K562 (cell line): ENCODE measurements around the gene RASGEF1C. TPM values are rescaled to one million over a fixed set of nuclear protein-coding genes. Genes with fewer than 3 reads are reported as not detected.

Experiments
- CAMTA2 ChIP-seq: fragments of 250-450 bp; sonication (Bioruptor Pico); conservative IDR thresholded peaks from 2 replicates; pipeline ENCODE4 v1.5.1; 2022
- NR2C1 ChIP-seq, 2 experiments: fragments of 450-650 bp; IDR thresholded peaks; 2 replicates each; pipeline ENCODE4 v1.6.1; 2017; ENCODE audit warnings: mild to moderate bottlenecking in 2 of 2, antibody characterized with exemption in 1 of 2, inconsistent platforms in 1 of 2, missing compliant biosample characterization in 1 of 2, missing genetic modification characterization in 1 of 2
- PCBP2 ChIP-seq: fragments of 200-400 bp; formaldehyde crosslinking; IDR thresholded peaks from 2 replicates; pipeline ENCODE4 v1.6.1; 2018; ENCODE audit warnings: low read length, low read depth, mild to moderate bottlenecking, moderate library complexity; ENCODE audit not compliant: poor library complexity, severe bottlenecking
- TAF1 ChIP-seq: IDR thresholded peaks from 2 replicates; pipeline ENCODE4 v1.6.1; 2011; ENCODE audit warnings: mild to moderate bottlenecking, low read length, moderate library complexity; ENCODE audit not compliant: insufficient read depth, control insufficient read depth, severe bottlenecking; ENCODE audit errors: extremely low read depth
- polyA plus RNA-seq, 8 experiments: library from polyadenylated mRNA; depleted of rRNA in 4 of 8; stranded (reverse) in 5 of 8; unstranded in 3 of 8; fragments of >200 nt; fragmentation: Nextera tagmentation in 2 of 8; fragmentation: Illumina TruSeq in 1 of 8; extraction: Ambion mirVana in 2 of 8; extraction: Trizol in 1 of 8; gene quantifications; 2 replicates each; pipeline versions ENCODE4 v1.2.1 to v1.2.3, GENCODE V29; 2011 to 2014; ENCODE audit warnings: inconsistent platforms in 1 of 8, missing spikeins in 1 of 8
- total RNA-seq, 7 experiments: library from RNA; depleted of rRNA in 6 of 7; stranded (reverse); fragments of >200 nt in 6 of 7; fragmentation: Illumina TruSeq in 2 of 7; extraction: Trizol in 2 of 7; gene quantifications; 2 replicates each; pipeline versions ENCODE4 v1.2.1 to v1.2.3, GENCODE V29; 2011 to 2021; ENCODE audit warnings: low replicate concordance in 1 of 7
- TF ChIP-seq, protein P1 (sequence below): IDR thresholded peaks from 3 replicates; pipeline ENCODE4 v1.6.1; 2011; ENCODE audit warnings: borderline replicate concordance, mild to moderate bottlenecking, moderate library complexity; ENCODE audit not compliant: insufficient read length; ENCODE audit errors: extremely low read depth
- TF ChIP-seq, protein P2 (sequence below): fragments of 450-650 bp; conservative IDR thresholded peaks from 2 replicates; pipeline ENCODE4 v1.6.1; 2016; ENCODE audit warnings: missing genetic modification characterization, low read depth, mild to moderate bottlenecking, missing compliant biosample characterization, moderate library complexity
- TF ChIP-seq, protein P3 (sequence below): sonication (generic); formaldehyde crosslinking; IDR thresholded peaks from 2 replicates; pipeline ENCODE4 v1.5.0; 2020; ENCODE audit warnings: missing genetic modification reagents
- TF ChIP-seq, protein P4 (sequence below), 2 experiments: fragments of 450-650 bp in 1 of 2; sonication (generic) in 1 of 2; formaldehyde crosslinking in 1 of 2; IDR thresholded peaks; 2 replicates each; pipeline versions ENCODE4 v1.7.1 to v1.9.0; 2016 to 2022; ENCODE audit warnings: inconsistent platforms in 1 of 2, mild to moderate bottlenecking in 1 of 2, missing genetic modification reagents in 1 of 2
- TF ChIP-seq, protein P5 (sequence below): fragments of 450-650 bp; formaldehyde crosslinking; IDR thresholded peaks from 2 replicates; pipeline ENCODE4 v1.4.0; 2022; ENCODE audit warnings: missing genetic modification characterization

Gene RASGEF1C
- total and polyA plus RNA-seq, 9 of the 15 experiments (the other 6 are each of a cell fraction or from before 2014, with no cell fraction given) = 0.04 to 1.1 (median 0.21) TPM; not detected in 4

DNA sequence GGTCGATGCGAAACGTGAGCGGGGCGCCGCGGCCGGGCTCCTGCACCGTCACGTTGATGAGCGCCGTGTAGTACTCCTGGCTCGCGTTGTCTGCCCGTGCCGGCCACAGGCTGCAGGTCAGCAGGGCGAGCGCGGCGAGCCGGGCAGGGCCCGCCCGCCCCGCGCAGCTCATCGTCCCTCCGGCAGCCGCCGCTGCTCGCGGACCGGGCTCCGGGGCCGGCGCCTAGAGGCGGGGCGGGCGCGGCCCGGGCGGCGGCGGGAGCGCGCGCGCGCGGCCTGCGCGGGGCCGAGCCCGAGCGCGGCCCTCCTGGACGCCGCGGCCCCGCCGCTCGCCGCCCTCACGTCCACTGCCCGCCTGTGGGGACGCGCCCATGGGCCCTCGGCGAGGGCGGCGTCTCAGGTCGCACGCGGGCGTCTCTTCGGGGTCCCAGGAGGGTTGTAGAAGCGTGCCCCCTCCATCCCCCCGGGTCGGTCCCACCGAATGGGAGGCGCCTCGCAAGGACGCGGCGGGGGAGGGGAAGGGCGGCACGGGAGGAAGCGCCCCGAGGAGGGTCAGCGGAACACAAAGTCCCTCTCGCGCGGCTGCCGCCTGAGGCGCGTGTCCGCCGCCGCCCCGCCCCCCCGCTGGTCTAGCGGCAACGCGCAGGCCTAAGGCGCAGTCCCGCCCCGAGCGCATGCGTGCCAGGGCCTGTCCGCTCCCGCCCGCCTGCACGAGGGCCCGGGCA lies 137.3 kb downstream of the RASGEF1C start, which contains the start of gene RNF130 (continued):
- TF ChIP-seq CAMTA2 = 0 out of 2 replicates have a peak, but pooled peaks have one; percentile 28
- TF ChIP-seq, protein P1, sequence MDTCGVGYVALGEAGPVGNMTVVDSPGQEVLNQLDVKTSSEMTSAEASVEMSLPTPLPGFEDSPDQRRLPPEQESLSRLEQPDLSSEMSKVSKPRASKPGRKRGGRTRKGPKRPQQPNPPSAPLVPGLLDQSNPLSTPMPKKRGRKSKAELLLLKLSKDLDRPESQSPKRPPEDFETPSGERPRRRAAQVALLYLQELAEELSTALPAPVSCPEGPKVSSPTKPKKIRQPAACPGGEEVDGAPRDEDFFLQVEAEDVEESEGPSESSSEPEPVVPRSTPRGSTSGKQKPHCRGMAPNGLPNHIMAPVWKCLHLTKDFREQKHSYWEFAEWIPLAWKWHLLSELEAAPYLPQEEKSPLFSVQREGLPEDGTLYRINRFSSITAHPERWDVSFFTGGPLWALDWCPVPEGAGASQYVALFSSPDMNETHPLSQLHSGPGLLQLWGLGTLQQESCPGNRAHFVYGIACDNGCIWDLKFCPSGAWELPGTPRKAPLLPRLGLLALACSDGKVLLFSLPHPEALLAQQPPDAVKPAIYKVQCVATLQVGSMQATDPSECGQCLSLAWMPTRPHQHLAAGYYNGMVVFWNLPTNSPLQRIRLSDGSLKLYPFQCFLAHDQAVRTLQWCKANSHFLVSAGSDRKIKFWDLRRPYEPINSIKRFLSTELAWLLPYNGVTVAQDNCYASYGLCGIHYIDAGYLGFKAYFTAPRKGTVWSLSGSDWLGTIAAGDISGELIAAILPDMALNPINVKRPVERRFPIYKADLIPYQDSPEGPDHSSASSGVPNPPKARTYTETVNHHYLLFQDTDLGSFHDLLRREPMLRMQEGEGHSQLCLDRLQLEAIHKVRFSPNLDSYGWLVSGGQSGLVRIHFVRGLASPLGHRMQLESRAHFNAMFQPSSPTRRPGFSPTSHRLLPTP = no peak
- TF ChIP-seq, protein P2, sequence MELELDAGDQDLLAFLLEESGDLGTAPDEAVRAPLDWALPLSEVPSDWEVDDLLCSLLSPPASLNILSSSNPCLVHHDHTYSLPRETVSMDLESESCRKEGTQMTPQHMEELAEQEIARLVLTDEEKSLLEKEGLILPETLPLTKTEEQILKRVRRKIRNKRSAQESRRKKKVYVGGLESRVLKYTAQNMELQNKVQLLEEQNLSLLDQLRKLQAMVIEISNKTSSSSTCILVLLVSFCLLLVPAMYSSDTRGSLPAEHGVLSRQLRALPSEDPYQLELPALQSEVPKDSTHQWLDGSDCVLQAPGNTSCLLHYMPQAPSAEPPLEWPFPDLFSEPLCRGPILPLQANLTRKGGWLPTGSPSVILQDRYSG (tag) = peak; percentile 96
- TF ChIP-seq TAF1 = peak; percentile 29
- TF ChIP-seq, protein P3, sequence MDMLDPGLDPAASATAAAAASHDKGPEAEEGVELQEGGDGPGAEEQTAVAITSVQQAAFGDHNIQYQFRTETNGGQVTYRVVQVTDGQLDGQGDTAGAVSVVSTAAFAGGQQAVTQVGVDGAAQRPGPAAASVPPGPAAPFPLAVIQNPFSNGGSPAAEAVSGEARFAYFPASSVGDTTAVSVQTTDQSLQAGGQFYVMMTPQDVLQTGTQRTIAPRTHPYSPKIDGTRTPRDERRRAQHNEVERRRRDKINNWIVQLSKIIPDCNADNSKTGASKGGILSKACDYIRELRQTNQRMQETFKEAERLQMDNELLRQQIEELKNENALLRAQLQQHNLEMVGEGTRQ (CRISPR knock-in tag) = no peak
- TF ChIP-seq, protein P4, sequence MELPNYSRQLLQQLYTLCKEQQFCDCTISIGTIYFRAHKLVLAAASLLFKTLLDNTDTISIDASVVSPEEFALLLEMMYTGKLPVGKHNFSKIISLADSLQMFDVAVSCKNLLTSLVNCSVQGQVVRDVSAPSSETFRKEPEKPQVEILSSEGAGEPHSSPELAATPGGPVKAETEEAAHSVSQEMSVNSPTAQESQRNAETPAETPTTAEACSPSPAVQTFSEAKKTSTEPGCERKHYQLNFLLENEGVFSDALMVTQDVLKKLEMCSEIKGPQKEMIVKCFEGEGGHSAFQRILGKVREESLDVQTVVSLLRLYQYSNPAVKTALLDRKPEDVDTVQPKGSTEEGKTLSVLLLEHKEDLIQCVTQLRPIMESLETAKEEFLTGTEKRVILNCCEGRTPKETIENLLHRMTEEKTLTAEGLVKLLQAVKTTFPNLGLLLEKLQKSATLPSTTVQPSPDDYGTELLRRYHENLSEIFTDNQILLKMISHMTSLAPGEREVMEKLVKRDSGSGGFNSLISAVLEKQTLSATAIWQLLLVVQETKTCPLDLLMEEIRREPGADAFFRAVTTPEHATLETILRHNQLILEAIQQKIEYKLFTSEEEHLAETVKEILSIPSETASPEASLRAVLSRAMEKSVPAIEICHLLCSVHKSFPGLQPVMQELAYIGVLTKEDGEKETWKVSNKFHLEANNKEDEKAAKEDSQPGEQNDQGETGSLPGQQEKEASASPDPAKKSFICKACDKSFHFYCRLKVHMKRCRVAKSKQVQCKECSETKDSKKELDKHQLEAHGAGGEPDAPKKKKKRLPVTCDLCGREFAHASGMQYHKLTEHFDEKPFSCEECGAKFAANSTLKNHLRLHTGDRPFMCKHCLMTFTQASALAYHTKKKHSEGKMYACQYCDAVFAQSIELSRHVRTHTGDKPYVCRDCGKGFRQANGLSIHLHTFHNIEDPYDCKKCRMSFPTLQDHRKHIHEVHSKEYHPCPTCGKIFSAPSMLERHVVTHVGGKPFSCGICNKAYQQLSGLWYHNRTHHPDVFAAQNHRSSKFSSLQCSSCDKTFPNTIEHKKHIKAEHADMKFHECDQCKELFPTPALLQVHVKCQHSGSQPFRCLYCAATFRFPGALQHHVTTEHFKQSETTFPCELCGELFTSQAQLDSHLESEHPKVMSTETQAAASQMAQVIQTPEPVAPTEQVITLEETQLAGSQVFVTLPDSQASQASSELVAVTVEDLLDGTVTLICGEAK (IDR thresholded peaks at IDR 0.05) = no peak
- TF ChIP-seq, protein P4 (CRISPR knock-in tag; IDR thresholded peaks at IDR 0.05) = peak; percentile 73
- no peak for TF ChIP-seq NR2C1 (IDR thresholded peaks at IDR 0.05)
- TF ChIP-seq NR2C1 (tag; IDR thresholded peaks at IDR 0.05) = no peak; the same call in 1 of the 2 replicates
- TF ChIP-seq PCBP2 = no peak
- TF ChIP-seq, protein P5, sequence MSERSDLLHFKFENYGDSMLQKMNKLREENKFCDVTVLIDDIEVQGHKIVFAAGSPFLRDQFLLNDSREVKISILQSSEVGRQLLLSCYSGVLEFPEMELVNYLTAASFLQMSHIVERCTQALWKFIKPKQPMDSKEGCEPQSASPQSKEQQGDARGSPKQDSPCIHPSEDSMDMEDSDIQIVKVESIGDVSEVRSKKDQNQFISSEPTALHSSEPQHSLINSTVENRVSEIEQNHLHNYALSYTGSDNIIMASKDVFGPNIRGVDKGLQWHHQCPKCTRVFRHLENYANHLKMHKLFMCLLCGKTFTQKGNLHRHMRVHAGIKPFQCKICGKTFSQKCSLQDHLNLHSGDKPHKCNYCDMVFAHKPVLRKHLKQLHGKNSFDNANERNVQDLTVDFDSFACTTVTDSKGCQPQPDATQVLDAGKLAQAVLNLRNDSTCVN (CRISPR knock-in tag) = no peak
